GM23338 (cell line): ENCODE results near the gene SLC6A8.
"Not testable (repeated sequence)": the region's sequence is repeated elsewhere in the genome, so short reads cannot be mapped to it uniquely, and the experiment has no call there.

ENCODE experiments used
- CTCF ChIP-seq, 2 experiments: fragments of 200-600 bp in 1 of 2; sonication (generic) in 1 of 2; conservative IDR thresholded peaks; 2 replicates each; pipeline versions ENCODE4 v1.5.1 to v1.6.1; 2016 to 2017; ENCODE audit warnings: antibody characterized with exemption in 2 of 2, low read depth in 2 of 2, mild to moderate bottlenecking in 2 of 2, moderate library complexity in 1 of 2
- EZH2 ChIP-seq: fragments of 200-600 bp; sonication (generic); IDR thresholded peaks from one replicate; pipeline ENCODE4 v1.8.0; 2017; ENCODE audit warnings: antibody characterized with exemption, mild to moderate bottlenecking, low read depth; ENCODE audit not compliant: unreplicated experiment
- POLR2AphosphoS5 ChIP-seq: IDR thresholded peaks from 2 replicates; pipeline ENCODE4 v1.6.1; 2016; ENCODE audit warnings: antibody characterized with exemption, low read depth
- ZNF331 ChIP-seq: fragments of 250-450 bp; sonication (Bioruptor Pico); IDR thresholded peaks from 2 replicates; pipeline ENCODE4 v1.5.0; 2020; ENCODE audit warnings: low read depth, mild to moderate bottlenecking, moderate library complexity

GRCh38 chrX:153730115-153730514, 42.4 kb downstream of the SLC6A8 start:
- not testable (repeated sequence) for TF ChIP-seq CTCF (conservative IDR thresholded peaks at IDR 0.05; ENCODE audit: low read depth in 2 of 2); POLR2AphosphoS5; ZNF331 (CRISPR knock-in tag); EZH2
